Body of pancreas (tissue), 4 donors: ENCODE data around the gene ACOX3.

Experiments used
- CTCF ChIP-seq, 7 experiments: fragments of 450-650 bp in 4 of 7; fragments of 200-600 bp in 3 of 7; sonication (generic) in 3 of 7; IDR thresholded peaks; one replicate each; pipeline ENCODE4 v1.5.1; 2016 to 2019; ENCODE audit warnings: antibody characterized with exemption in 7 of 7
- POLR2A ChIP-seq, 3 donors: fragments of 450-650 bp; IDR thresholded peaks; one replicate each; pipeline ENCODE4 v1.6.1; 2016; ENCODE audit warnings: antibody characterized with exemption in 3 of 3, mild to moderate bottlenecking in 2 of 3

GRCh38 chr4:8338351-8338961 lies 102.1 kb downstream of the ACOX3 start:
- TF ChIP-seq CTCF (IDR thresholded peaks at IDR 0.05) = no peak
- no peak for TF ChIP-seq POLR2A (IDR thresholded peaks at IDR 0.05)
